HG02970 (cell line): ENCODE measurements around the gene SH2D6.

Experiments used
- ATAC-seq: cut with Tn5 transposase; IDR thresholded peaks from one replicate; pipeline ENCODE4 v1.9.1; 2021; ENCODE audit warnings: mild to moderate bottlenecking, moderate library complexity, moderate number of reproducible peaks; ENCODE audit not compliant: unreplicated experiment, low FRiP score

The SH2D6 gene

DNA sequence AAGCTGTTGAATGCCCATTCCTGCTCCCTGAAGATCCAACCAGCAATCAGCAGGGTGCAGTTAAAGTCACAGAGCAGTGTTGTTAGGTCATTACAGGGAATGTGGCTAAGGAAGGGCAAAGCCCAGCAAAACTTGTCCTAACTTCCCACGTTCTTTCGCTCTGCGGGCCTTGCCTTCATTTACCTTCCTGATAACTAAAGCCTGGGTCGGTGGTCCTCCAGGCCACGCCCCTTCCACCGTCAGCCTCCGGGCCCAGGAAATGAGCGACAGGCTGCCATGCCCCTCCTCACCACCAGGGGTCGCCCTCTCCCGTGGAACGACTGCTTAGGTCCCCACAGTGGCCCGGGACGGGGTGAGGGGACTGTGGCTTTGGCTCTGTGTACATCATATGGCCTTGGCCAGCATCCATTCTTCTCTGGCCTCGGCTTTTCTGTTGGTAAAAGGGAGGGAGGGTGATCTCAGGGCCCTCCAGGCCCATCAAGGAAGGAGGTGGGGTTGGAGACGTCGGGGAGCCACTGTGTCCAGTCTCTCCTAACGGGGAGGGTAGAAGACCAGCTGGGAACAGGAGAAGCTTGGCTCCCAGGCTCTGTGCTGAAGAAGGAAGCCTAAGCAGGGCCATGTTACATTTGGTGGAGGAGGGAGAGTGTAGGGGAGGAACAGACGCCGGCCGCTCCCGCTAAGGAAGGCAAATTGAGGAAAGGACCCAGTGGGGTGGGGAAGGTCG is 2.2 kb downstream of the SH2D6 start:
- no peak for ATAC-seq

DNA sequence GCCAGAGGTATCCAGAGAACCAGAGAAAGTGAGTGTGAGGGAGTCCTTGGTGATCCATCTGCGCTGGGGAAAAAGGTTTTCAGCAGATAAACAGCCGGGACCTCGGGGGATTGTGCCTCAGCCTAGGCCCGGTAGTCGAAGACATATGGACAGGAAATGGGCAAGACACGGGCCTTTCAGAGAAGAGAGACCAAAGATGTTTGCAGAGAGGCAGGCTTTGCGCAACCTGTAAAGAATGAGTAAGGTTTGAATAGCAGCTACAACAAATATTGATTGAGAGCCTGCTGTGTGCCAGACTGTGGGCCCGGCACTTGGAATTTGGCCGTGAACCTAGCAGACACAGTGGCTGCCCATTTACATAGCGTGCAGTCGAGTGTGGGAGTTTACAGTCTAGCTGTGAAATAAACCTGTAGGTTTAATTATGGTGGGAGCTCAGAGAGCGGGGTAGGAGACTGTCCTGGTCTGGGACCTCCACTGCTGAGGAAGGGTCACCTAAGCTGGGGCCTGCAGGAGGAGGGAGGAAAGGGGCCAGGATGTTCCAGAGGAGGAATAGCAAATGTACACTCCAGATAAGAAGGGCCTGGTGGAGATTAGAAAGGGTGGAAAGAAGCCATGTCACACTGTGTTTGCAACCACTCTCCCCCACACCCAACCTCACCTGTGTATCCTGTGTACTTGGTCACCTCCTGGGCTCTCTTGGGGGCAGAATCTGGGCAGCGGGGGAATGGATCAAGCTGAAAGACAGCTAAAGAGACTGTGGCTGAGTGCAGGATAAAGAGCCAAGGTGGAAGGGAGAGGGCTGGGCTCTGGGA is 3.0 kb downstream of the SH2D6 start:
- ATAC-seq: no peak

DNA sequence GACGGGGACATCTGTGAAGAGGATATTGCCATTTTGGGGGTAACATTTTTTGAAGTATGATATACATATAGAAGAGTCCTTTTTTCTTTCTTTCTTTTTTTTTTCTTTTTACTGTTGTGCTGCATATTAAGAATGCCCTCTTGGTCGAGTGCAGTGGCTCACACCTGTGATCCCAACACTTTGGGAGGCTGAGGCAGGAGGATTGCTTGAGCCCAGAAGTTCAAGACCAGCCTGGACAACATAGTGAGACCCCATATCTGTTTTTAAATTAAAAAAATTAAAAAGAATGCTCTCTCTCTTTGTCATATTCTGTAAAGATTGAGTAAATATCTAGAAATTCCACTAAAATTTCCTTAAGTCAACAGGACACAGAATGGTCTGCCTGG is 3.6 kb downstream of the SH2D6 start:
- no peak for ATAC-seq

DNA sequence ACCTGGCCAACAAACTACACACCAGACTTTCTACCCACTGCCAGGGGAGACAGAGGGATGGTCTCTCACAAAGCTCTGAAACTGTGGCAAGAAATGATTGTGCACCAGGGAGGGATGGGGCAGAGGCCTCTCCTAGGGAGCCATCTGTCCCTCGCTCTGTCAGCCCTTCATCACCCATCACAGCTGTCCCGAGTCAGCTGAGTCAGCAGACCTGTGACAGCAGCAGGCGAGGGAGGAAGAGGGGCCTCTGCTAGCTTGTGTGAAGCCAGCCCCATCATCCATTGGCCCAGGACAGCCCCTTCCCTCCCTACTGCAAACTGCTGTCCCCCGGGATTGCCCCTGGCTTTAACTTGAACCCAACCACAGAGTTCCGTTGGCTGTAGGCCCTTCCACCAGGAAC is 5.0 kb downstream of the SH2D6 start:
- ATAC-seq: no peak

GRCh38 chr2:85425588-85425987 is 7.1 kb downstream of the SH2D6 start:
- no peak for ATAC-seq

- no peak for ATAC-seq
These were observed 8.9 kb downstream of the SH2D6 start for GRCh38 chr2:85427300-85427835.

DNA sequence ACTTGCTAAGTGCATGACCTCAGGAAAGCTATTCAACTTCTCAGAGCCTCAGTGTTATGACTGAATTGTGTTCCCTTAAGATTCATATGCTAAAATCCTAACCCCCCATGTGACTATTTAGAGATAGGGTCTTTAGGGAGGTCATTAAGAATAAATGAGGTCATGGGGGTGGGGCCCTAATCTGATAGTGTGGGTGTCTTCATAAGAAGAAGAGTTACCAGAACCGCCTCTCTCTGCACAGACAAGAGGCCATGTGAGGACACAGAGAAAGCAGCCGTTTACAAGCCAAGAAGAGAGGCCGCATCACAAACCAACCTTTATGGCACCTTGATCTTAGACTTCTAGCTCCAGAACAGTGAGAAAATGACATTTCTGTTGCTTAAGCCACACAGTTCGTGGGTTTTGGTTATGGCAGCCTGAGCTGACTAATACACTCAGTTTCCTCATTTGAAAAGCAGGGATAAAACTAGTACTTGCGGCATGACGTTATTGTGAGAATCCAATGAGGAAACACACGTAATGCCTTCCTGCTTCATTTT is 9.9 kb downstream of the SH2D6 start:
- no peak for ATAC-seq

- ATAC-seq: no peak
These were observed 10.9 kb downstream of the SH2D6 start for GRCh38 chr2:85429213-85429923.

DNA sequence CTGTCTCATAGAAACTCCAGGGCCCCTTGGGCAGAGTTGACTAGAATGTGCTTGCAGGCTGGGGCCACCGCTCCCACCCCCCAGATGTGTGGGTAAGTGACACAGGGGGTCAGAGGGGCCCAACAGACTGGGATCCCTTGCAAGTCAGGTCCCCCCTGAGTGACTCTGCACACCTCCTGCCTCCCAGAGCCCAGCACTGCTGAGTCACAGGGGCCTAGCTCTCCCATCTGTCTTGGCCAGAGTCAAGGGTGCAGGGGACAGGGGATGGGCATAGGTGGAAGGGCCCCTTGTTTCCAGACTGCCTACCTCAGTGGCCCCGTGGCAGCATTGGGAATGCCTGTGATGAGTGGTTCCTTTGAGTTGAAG is 11.4 kb downstream of the SH2D6 start:
- ATAC-seq: no peak

- ATAC-seq: no peak
These were observed 12.4 kb downstream of the SH2D6 start for GRCh38 chr2:85430752-85431569.

GRCh38 chr2:85431570-85432205 is 13.2 kb downstream of the SH2D6 start:
- no peak for ATAC-seq

DNA sequence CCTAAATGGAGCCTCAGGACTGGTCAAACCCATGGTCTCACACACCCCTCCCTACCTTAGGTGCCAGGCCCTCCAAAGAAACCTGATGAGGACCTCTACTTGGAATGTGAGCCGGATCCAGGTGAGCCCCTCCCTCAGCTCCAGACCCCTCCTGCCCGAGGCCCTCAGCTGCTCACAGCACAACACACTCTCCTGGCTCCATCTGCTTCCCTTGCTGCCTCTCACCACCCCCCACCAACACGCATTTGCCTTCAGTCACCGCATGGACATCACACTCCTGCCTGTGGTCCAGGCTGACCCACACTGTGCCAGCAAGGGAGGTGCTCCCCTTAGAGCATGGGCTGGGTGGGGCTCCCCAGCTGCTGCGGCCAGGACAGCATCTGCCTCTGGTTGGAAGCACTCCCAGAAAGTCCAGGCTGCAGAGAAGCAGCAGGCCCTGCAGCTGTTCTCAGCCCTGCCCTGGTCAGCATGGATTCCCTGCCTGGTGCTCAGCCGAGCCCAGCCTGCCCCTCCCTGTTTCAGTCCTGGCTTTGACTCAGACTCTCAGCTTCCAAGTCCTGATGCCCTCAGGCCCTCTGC is 15.1 kb downstream of the SH2D6 start:
- ATAC-seq: no peak

DNA sequence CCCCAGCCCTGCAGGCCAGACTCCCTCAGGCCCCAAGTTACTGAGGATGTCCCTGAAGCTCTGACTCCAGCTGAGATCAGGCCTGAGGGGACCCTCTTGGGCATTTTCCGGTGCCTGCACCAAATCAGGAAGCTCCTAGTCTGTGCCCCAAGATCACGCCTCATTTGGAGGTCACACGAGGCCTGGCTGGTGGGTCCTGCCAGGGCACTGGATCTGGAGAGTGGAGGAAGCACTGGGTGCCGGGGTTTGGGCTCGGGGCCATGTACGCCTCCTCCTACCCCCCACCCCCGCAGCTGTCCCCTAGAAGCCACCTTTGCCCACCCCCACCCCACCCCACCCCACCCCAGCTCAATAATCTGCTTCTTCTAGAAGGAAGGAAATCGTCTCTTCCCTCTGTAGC is 16.2 kb downstream of the SH2D6 start:
- ATAC-seq: no peak

DNA sequence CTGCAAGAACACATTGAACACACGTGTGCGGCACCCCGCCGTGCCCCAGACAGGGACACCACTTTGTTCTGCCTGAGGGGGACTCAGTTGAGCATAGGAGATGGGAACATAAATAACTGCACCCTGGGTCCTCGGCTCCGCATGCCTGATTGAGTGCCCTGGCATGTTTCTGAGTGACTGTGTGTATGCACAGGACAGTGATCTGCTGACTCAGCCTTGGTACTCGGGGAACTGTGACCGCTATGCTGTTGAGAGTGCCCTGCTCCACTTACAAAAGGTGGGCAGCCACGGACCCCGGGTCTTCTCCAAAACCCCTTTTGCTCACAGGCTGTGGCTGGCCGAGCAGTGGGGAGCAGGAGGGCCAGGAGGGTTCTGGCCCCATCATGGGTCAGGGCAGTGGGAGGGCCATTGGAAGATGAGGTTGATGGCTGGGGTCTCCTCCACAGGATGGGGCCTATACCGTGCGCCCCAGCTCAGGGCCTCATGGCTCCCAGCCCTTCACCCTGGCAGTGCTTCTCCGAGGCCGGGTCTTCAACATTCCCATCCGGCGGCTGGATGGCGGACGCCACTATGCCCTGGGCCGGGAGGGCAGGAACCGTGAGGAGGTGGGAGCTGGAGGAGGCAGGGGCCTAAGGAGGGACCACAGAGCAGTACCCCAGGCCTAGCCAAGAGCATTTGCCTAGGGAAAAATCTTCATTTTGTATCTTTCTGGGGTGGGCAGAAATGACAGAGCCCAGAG is 16.9 kb downstream of the SH2D6 start:
- ATAC-seq: no peak

- ATAC-seq: no peak
These were observed 17.7 kb downstream of the SH2D6 start for GRCh38 chr2:85435981-85436835.

DNA sequence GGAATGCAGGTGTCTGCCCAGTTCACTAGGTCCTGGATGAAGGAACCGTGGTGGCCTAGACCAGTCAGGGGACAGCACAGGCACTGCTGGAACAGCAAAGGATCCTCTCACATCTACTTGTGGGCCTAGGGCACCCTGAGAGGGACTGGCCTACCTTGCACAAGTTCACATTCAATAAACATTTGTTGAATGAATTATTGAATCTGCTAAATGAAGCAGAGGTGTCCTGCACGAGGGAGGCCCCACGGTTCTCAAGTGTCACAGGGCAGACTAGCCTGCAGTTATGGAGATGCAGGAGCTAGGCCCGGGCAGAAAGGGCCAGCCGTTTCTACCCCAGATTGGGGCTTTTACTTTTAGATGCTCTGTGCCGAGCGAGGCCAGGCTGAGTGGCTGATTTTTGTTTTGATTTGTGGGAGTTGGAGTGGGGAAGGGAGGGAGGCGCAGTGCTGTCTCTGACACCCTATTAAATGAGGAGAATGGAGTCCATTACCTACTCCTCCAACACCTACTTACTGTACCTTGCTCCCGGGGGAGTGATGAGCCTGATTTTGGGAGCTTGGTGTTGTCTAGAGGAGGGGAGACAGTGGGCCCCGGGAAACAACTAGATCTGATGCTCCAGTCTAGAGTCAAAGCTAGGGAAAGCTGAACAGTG is 18.4 kb downstream of the SH2D6 start:
- no peak for ATAC-seq

DNA sequence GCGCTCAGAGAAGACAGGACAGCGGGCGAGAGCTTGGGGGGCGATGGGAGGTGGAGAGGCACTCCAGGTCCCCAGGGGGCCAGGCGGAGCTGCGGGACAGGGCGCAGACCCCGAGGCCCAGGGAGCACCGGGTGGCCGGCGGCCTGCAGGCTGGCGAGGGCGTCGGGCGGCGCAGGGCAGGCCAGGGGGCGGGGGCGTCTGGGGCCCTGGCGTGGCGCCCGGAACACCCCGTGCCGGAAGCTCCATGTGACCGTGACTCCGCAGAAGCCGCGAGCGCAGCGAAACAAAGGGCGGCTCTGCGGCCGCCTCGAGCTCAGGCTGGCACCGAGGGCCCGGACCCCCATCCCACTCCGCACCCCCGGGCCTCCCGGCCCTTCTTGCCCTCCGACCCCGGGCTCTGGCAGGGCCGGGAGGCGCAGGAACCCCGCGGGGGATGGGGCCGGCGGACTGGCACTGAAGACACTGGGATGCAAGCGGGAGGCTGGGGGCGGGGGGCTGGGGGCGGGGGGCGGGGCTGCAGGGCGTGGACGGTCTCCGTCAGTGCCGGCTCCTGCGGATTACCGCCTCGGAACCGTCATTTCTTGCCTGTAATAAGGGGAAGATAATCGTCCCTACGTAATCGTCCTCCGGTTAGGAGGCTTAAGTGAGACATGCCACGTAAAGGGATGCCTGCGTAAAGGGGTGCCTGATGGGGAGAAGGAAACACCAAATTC is 19.1 kb downstream of the SH2D6 start:
- ATAC-seq: peak; percentile 65
